22Rv1 (cell line): ENCODE measurements around the gene BAIAP2L1.
A peak's percentile ranks its signal among the peaks of the same experiment; 100 is the strongest.
"Not testable (repeated sequence)": the region's sequence is repeated elsewhere in the genome, so short reads cannot be mapped to it uniquely, and the experiment has no call there.

Source experiments
- H3K27ac ChIP-seq: fragments of 450-650 bp; 2 replicates; pipeline ENCODE4 v1.5.1; 2017
- CTCF ChIP-seq: fragments of 450-650 bp; IDR thresholded peaks from 2 replicates; pipeline ENCODE4 v1.5.1; 2017; ENCODE audit warnings: mild to moderate bottlenecking
- ZFX ChIP-seq: fragments of 450-650 bp; IDR thresholded peaks from 2 replicates; pipeline ENCODE4 v1.6.1; 2017; ENCODE audit warnings: antibody characterized with exemption, borderline replicate concordance

BAIAP2L1 gene

GRCh38 chr7:98396768-98397167 lies 4.1 kb downstream of the BAIAP2L1 start:
- H3K27ac ChIP-seq, result no peak overlapping the region
- TF ChIP-seq ZFX, result no peak
- no peak for TF ChIP-seq CTCF

GRCh38 chr7:98395951-98396350 lies 4.9 kb downstream of the BAIAP2L1 start:
- H3K27ac ChIP-seq, result no peak overlapping the region

GRCh38 chr7:98395481-98395880 lies 5.4 kb downstream of the BAIAP2L1 start:
- no peak overlapping the region for H3K27ac ChIP-seq
- TF ChIP-seq CTCF (no peak), ZFX (no peak)

More at GRCh38 chr7:98395951-98396350, 4.9 kb downstream of the BAIAP2L1 start:
- TF ChIP-seq CTCF, result no peak
- no peak for TF ChIP-seq ZFX

- no peak overlapping the region for H3K27ac ChIP-seq
- TF ChIP-seq ZFX (no peak), CTCF (no peak)
These were observed 6.5 kb downstream of the BAIAP2L1 start for GRCh38 chr7:98394377-98394836.

GRCh38 chr7:98387544-98388226 lies 13.2 kb downstream of the BAIAP2L1 start:
- H3K27ac ChIP-seq, result peak overlapping the region; percentile 5; the same call in 1 of the 2 replicates
- TF ChIP-seq CTCF, result no peak
- no peak for TF ChIP-seq ZFX

GRCh38 chr7:98387131-98387530 lies 13.8 kb downstream of the BAIAP2L1 start:
- TF ChIP-seq CTCF, result no peak
- TF ChIP-seq ZFX, result no peak
- H3K27ac ChIP-seq, result peak overlapping the region; percentile 5; the same call in 1 of the 2 replicates

GRCh38 chr7:98385532-98385931 lies 15.4 kb downstream of the BAIAP2L1 start:
- not testable (repeated sequence) for H3K27ac ChIP-seq
